GM23338 (cell line): ENCODE measurements around the gene LBHD1. TPM values are rescaled to one million over a fixed set of nuclear protein-coding genes. Genes with fewer than 3 reads are reported as not detected.
A peak's percentile ranks its signal among the peaks of the same experiment; 100 is the strongest.
"Not testable (repeated sequence)": the region's sequence is repeated elsewhere in the genome, so short reads cannot be mapped to it uniquely, and the experiment has no call there.

Experiments
- ATAC-seq: fragments of 200-7000 bp; cut with Tn5 transposase; 3 replicates; pipeline ENCODE4 v1.9.1; 2020
- DNase-seq: peaks from one replicate; pipeline ENCODE4 v3.0.0-alpha.2; 2015; ENCODE audit warnings: low spot score
- H2AFZ ChIP-seq: fragments of 200-600 bp; sonication (generic); 2 replicates; pipeline ENCODE4 v1.8.0; 2016; ENCODE audit warnings: antibody characterized with exemption, mild to moderate bottlenecking, moderate library complexity
- H3F3A ChIP-seq: fragments of 200-600 bp; sonication (generic); replicated peaks from 2 replicates; pipeline ENCODE4 v1.8.0; 2017; ENCODE audit warnings: antibody characterized with exemption, mixed run types, low read depth
- H3K27ac ChIP-seq: fragments of 200-600 bp; sonication (generic); 2 replicates; pipeline ENCODE4 v1.6.1; 2016; ENCODE audit warnings: low read depth
- H3K27me3 ChIP-seq: fragments of 200-600 bp; sonication (generic); 2 replicates; pipeline ENCODE4 v1.8.0; 2016; ENCODE audit warnings: mild to moderate bottlenecking, mixed run types, moderate library complexity; ENCODE audit not compliant: insufficient read depth
- H3K36me3 ChIP-seq: fragments of 200-600 bp; sonication (generic); 2 replicates; pipeline ENCODE4 v1.8.0; 2016; ENCODE audit warnings: mild to moderate bottlenecking; ENCODE audit not compliant: insufficient read depth
- H3K4me1 ChIP-seq: fragments of 200-600 bp; sonication (generic); 2 replicates; pipeline ENCODE4 v1.8.0; 2016; ENCODE audit warnings: mild to moderate bottlenecking, moderate library complexity; ENCODE audit not compliant: insufficient read depth
- H3K4me2 ChIP-seq: fragments of 200-600 bp; sonication (generic); 2 replicates; pipeline ENCODE4 v1.7.1; 2017; ENCODE audit warnings: mixed run types
- H3K4me3 ChIP-seq: fragments of 200-600 bp; sonication (generic); 2 replicates; pipeline ENCODE4 v1.6.1; 2016; ENCODE audit warnings: mixed run types
- H3K79me2 ChIP-seq: fragments of 200-600 bp; sonication (generic); replicated peaks from 2 replicates; pipeline ENCODE4 v1.8.0; 2017; ENCODE audit warnings: mild to moderate bottlenecking; ENCODE audit not compliant: insufficient read depth
- H3K9me2 ChIP-seq: fragments of 200-600 bp; sonication (generic); 2 replicates; pipeline ENCODE4 v1.8.0; 2017; ENCODE audit not compliant: insufficient read depth
- H4K20me1 ChIP-seq: fragments of 200-600 bp; sonication (generic); replicated peaks from 2 replicates; pipeline ENCODE4 v1.8.0; 2017; ENCODE audit warnings: mild to moderate bottlenecking; ENCODE audit not compliant: insufficient read depth
- H3K27ac Mint-ChIP-seq: 2 replicates; pipeline ENCODE4 v1.8.0; 2020; ENCODE audit warnings: inconsistent platforms, mild to moderate bottlenecking, moderate library complexity, mixed read lengths
- H3K27me3 Mint-ChIP-seq: 3 replicates; pipeline ENCODE4 v1.8.0; 2022; ENCODE audit warnings: low read depth, mild to moderate bottlenecking, moderate library complexity, mixed read lengths, inconsistent platforms; ENCODE audit not compliant: insufficient read depth, poor library complexity
- H3K36me3 Mint-ChIP-seq: 3 replicates; pipeline ENCODE4 v1.8.0; 2021; ENCODE audit warnings: low read depth, mild to moderate bottlenecking, inconsistent platforms, moderate library complexity, mixed read lengths
- H3K4me1 Mint-ChIP-seq: 3 replicates; pipeline ENCODE4 v1.8.0; 2020; ENCODE audit warnings: mild to moderate bottlenecking, inconsistent platforms, mixed read lengths
- H3K4me3 Mint-ChIP-seq: 3 replicates; pipeline ENCODE4 v1.8.0; 2021; ENCODE audit warnings: moderate library complexity, mild to moderate bottlenecking, inconsistent platforms, mixed read lengths
- H3K9me3 Mint-ChIP-seq: 3 replicates; pipeline ENCODE4 v1.8.0; 2020; ENCODE audit warnings: moderate library complexity, mild to moderate bottlenecking, inconsistent platforms, mixed read lengths
- CTCF ChIP-seq, 2 experiments: fragments of 200-600 bp in 1 of 2; sonication (generic) in 1 of 2; conservative IDR thresholded peaks; 2 replicates each; pipeline versions ENCODE4 v1.5.1 to v1.6.1; 2016 to 2017; ENCODE audit warnings: antibody characterized with exemption in 2 of 2, low read depth in 2 of 2, mild to moderate bottlenecking in 2 of 2, moderate library complexity in 1 of 2
- JUNB ChIP-seq: IDR thresholded peaks from one replicate; pipeline ENCODE4 v1.6.1; 2016; ENCODE audit warnings: antibody characterized with exemption; ENCODE audit not compliant: unreplicated experiment
- POLR2AphosphoS5 ChIP-seq: IDR thresholded peaks from 2 replicates; pipeline ENCODE4 v1.6.1; 2016; ENCODE audit warnings: antibody characterized with exemption, low read depth
- REST ChIP-seq: IDR thresholded peaks from one replicate; pipeline ENCODE4 v1.6.1; 2018; ENCODE audit warnings: antibody characterized with exemption; ENCODE audit not compliant: unreplicated experiment
- ZNF462 ChIP-seq: fragments of 250-450 bp; sonication (Bioruptor Pico); IDR thresholded peaks from 2 replicates; pipeline ENCODE4 v1.5.0; 2020; ENCODE audit warnings: mild to moderate bottlenecking, moderate library complexity
- polyA plus RNA-seq: library from polyadenylated mRNA; unstranded; fragments of >200 nt; fragmentation: Nextera tagmentation; extraction: Ambion mirVana; gene quantifications from 2 replicates; pipeline ENCODE4 v1.2.1, GENCODE V29; 2016
- total RNA-seq: library from RNA; depleted of rRNA; stranded (reverse); fragments of >200 nt; shearing (Covaris generic); gene quantifications from 2 replicates; pipeline ENCODE4 v1.2.3, GENCODE V29; 2014

The LBHD1 gene
- total and polyA plus RNA-seq, 2 experiments from 2014 or later, result 2.8 to 2.9 TPM

GRCh38 chr11:62676698-62677097 lies 4.6 kb upstream of the LBHD1 start:
- no peak overlapping the region for H3K27ac ChIP-seq
- no peak for ATAC-seq
- no peak overlapping the region for H3K4me3 ChIP-seq
- DNase-seq, result no peak
- TF ChIP-seq JUNB, result no peak
- no peak for TF ChIP-seq ZNF462
- TF ChIP-seq REST, result no peak
- peak; percentile 12 to 31; a peak in 2 of 4 replicates for TF ChIP-seq CTCF (conservative IDR thresholded peaks at IDR 0.05; ENCODE audit: low read depth in 2 of 2)
- no peak for TF ChIP-seq POLR2AphosphoS5
- no peaks in the 10 kb centered on the region for H3K9me2 ChIP-seq
- H3F3A ChIP-seq, result peaks cover 34% of the 10 kb centered on the region
- Mint-ChIP-seq H3K4me3 (peak overlapping the region; percentile 80), H3K4me1 (peaks cover 20% of the 10 kb centered on the region), H3K27me3 (peaks cover 13% of the 10 kb centered on the region), H3K27ac (peak overlapping the region; percentile 54; the same call in 1 of the 2 replicates), H3K36me3 (peaks cover 49% of the 10 kb centered on the region), H3K9me3 (no peaks in the 10 kb centered on the region; the same call in 2 of the 3 replicates)
- H3K4me2 ChIP-seq, result peak overlapping the region; percentile 98; the same call in 1 of the 2 replicates
- H3K27me3 ChIP-seq, result no peaks in the 10 kb centered on the region
- peaks cover 20% of the 10 kb centered on the region for H3K4me1 ChIP-seq
- H3K36me3 ChIP-seq, result no peaks in the 10 kb centered on the region
- H4K20me1 ChIP-seq, result no peaks in the 10 kb centered on the region; the same call in 1 of the 2 replicates
- no peak overlapping the region for H2AFZ ChIP-seq
- peaks cover 31% of the 10 kb centered on the region for H3K79me2 ChIP-seq

- H4K20me1 ChIP-seq, DNase-seq, H3K4me2 ChIP-seq, ATAC-seq, H3K4me3 Mint-ChIP-seq, H3K36me3 ChIP-seq, H2AFZ ChIP-seq, H3K27ac Mint-ChIP-seq, H3K9me3 Mint-ChIP-seq, H3K9me2 ChIP-seq, H3K27me3 ChIP-seq, H3K4me3 ChIP-seq, H3K27ac ChIP-seq: not testable (repeated sequence)
- Mint-ChIP-seq H3K27me3 (peaks cover 20% of the 10 kb centered on the region), H3K36me3 (peaks cover 49% of the 10 kb centered on the region), H3K4me1 (peaks cover 14% of the 10 kb centered on the region)
- Histone ChIP-seq H3F3A (peaks cover 34% of the 10 kb centered on the region), H3K4me1 (peaks cover 20% of the 10 kb centered on the region), H3K79me2 (peaks cover 31% of the 10 kb centered on the region)
Measured at GRCh38 chr11:62675415-62675814, 3.3 kb upstream of the LBHD1 start.
